Lower leg skin (tissue), 3 donors: ENCODE measurements around the gene GMPPB.

ENCODE experiments used
- CTCF ChIP-seq, 3 donors: fragments of 450-650 bp; IDR thresholded peaks; one replicate each; pipeline ENCODE4 v1.5.1; 2016; ENCODE audit warnings: antibody characterized with exemption in 3 of 3, mild to moderate bottlenecking in 3 of 3, moderate library complexity in 2 of 3
- POLR2A ChIP-seq, 2 donors: fragments of 450-650 bp; IDR thresholded peaks; one replicate each; pipeline ENCODE4 v1.6.1; 2016 to 2017; ENCODE audit warnings: antibody characterized with exemption in 2 of 2, mild to moderate bottlenecking in 1 of 2, moderate library complexity in 1 of 2

GRCh38 chr3:49703443-49703927 is 20.3 kb downstream of the GMPPB start:
- TF ChIP-seq CTCF (IDR thresholded peaks at IDR 0.05) (peak in 1 of 3 donors; percentile 43), POLR2A (IDR thresholded peaks at IDR 0.05) (no peak)
